22Rv1 (cell line): ENCODE data around the gene MAPK14.

Experiments
- H3K27ac ChIP-seq: fragments of 450-650 bp; 2 replicates; pipeline ENCODE4 v1.5.1; 2017
- CTCF ChIP-seq: fragments of 450-650 bp; IDR thresholded peaks from 2 replicates; pipeline ENCODE4 v1.5.1; 2017; ENCODE audit warnings: mild to moderate bottlenecking
- ZFX ChIP-seq: fragments of 450-650 bp; IDR thresholded peaks from 2 replicates; pipeline ENCODE4 v1.6.1; 2017; ENCODE audit warnings: antibody characterized with exemption, borderline replicate concordance

The MAPK14 gene

GRCh38 chr6:36038120-36038876, 10.7 kb downstream of the MAPK14 start:
- TF ChIP-seq CTCF (no peak), ZFX (no peak)
- no peak overlapping the region for H3K27ac ChIP-seq

GRCh38 chr6:36039112-36039511, 11.5 kb downstream of the MAPK14 start:
- H3K27ac ChIP-seq, result no peak overlapping the region
- TF ChIP-seq ZFX (no peak), CTCF (no peak)

- TF ChIP-seq CTCF, result no peak
- TF ChIP-seq ZFX, result no peak
Observed at GRCh38 chr6:36040958-36041357, 13.3 kb downstream of the MAPK14 start.

GRCh38 chr6:36042618-36043260, 15.1 kb downstream of the MAPK14 start:
- TF ChIP-seq ZFX (no peak), CTCF (no peak)
- H3K27ac ChIP-seq, result no peak overlapping the region

More at GRCh38 chr6:36040958-36041357, 13.3 kb downstream of the MAPK14 start:
- H3K27ac ChIP-seq, result no peak overlapping the region

- TF ChIP-seq CTCF, result no peak
- no peak for TF ChIP-seq ZFX
- no peak overlapping the region for H3K27ac ChIP-seq
Observed at GRCh38 chr6:36049582-36049981, 22.0 kb downstream of the MAPK14 start.

GRCh38 chr6:36050305-36050704, 22.7 kb downstream of the MAPK14 start:
- no peak for TF ChIP-seq ZFX
- TF ChIP-seq CTCF, result no peak
- 0 out of 2 replicates have a peak overlapping the region, but pooled peaks have one; percentile 17 for H3K27ac ChIP-seq

GRCh38 chr6:36050947-36051710, 23.5 kb downstream of the MAPK14 start:
- 0 out of 2 replicates have a peak overlapping the region, but pooled peaks have one; percentile 17 for H3K27ac ChIP-seq
- no peak for TF ChIP-seq ZFX
- no peak for TF ChIP-seq CTCF
